Activated gamma-delta T cell treated with anti-CD3 and anti-CD28 coated beads, Interleukin-2, amount 50 U/mL, for 16 hours (primary cell): Measurements from ENCODE around the gene USF2.

Source experiments
- DNase-seq: peaks from one replicate; pipeline ENCODE4 v3.0.0-alpha.2; 2020; ENCODE audit warnings: low read depth

USF2 gene

GRCh38 chr19:35299523-35300338 lies 31.0 kb downstream of the USF2 start:
- DNase-seq = no peak

- DNase-seq = no peak
These were observed 31.5 kb downstream of the USF2 start for GRCh38 chr19:35300339-35300649.

- DNase-seq = no peak
These were observed 33.2 kb downstream of the USF2 start for GRCh38 chr19:35301961-35302360.

GRCh38 chr19:35302446-35302845 lies 33.7 kb downstream of the USF2 start:
- DNase-seq = no peak

GRCh38 chr19:35303357-35303915 lies 34.7 kb downstream of the USF2 start:
- DNase-seq = no peak

- no peak for DNase-seq
These were observed 35.3 kb downstream of the USF2 start for GRCh38 chr19:35304036-35304435.

- DNase-seq = no peak
These were observed 36.4 kb downstream of the USF2 start for GRCh38 chr19:35305181-35305580.

GRCh38 chr19:35306473-35307246 lies 37.9 kb downstream of the USF2 start:
- no peak for DNase-seq

- DNase-seq = no peak
These were observed 39.2 kb downstream of the USF2 start for GRCh38 chr19:35307931-35308330.

GRCh38 chr19:35308910-35309309 lies 40.1 kb downstream of the USF2 start:
- DNase-seq = no peak

GRCh38 chr19:35309481-35310279 lies 40.9 kb downstream of the USF2 start:
- DNase-seq = no peak

- DNase-seq = no peak
These were observed 41.6 kb downstream of the USF2 start for GRCh38 chr19:35310331-35310730.

- no peak for DNase-seq
These were observed 42.2 kb downstream of the USF2 start for GRCh38 chr19:35310811-35311465.

- DNase-seq = no peak
These were observed 43.3 kb downstream of the USF2 start for GRCh38 chr19:35311901-35312665.

- no peak for DNase-seq
These were observed 44.8 kb downstream of the USF2 start for GRCh38 chr19:35313587-35313986.

GRCh38 chr19:35314031-35314430 lies 45.3 kb downstream of the USF2 start:
- DNase-seq = no peak

- no peak for DNase-seq
These were observed 46.2 kb downstream of the USF2 start for GRCh38 chr19:35314858-35315470.

GRCh38 chr19:35315883-35316282 lies 47.1 kb downstream of the USF2 start:
- DNase-seq = no peak

GRCh38 chr19:35316560-35316959 lies 47.8 kb downstream of the USF2 start:
- no peak for DNase-seq

- DNase-seq = no peak
These were observed 48.8 kb downstream of the USF2 start for GRCh38 chr19:35317464-35318043.
